ENCODE data around the gene ANGPTL3.
"Not testable (repeated sequence)": the region's sequence is repeated elsewhere in the genome, so short reads cannot be mapped to it uniquely, and the experiment has no call there.

ANGPTL3 gene, protein sequence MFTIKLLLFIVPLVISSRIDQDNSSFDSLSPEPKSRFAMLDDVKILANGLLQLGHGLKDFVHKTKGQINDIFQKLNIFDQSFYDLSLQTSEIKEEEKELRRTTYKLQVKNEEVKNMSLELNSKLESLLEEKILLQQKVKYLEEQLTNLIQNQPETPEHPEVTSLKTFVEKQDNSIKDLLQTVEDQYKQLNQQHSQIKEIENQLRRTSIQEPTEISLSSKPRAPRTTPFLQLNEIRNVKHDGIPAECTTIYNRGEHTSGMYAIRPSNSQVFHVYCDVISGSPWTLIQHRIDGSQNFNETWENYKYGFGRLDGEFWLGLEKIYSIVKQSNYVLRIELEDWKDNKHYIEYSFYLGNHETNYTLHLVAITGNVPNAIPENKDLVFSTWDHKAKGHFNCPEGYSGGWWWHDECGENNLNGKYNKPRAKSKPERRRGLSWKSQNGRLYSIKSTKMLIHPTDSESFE

DNA sequence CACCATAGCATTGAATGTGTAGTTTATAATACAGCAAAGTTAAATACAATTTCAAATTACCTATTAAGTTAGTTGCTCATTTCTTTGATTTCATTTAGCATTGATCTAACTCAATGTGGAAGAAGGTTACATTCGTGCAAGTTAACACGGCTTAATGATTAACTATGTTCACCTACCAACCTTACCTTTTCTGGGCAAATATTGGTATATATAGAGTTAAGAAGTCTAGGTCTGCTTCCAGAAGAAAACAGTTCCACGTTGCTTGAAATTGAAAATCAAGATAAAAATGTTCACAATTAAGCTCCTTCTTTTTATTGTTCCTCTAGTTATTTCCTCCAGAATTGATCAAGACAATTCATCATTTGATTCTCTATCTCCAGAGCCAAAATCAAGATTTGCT lies at the start of gene ANGPTL3:
Gene ANGPTL3, plus strand, starts transcription at position 240 of the 400 bp plus-strand sequence. Its CDS starts 47 bp downstream, at position 287.
- Mint-ChIP-seq H3K27ac (no peak within 1 kb of the TSS), H3K27me3 (no peaks in the 10 kb centered on the region), H3K9me3 (no peaks in the 10 kb centered on the region), H3K36me3 (peaks cover 4% of the 10 kb centered on the region), H3K4me3 (no peak within 1 kb of the TSS), H3K4me1 (peaks cover 3% of the 10 kb centered on the region)
- DNase-seq (ENCODE audit: low spot score in 2 of 2) (no peak), ATAC-seq (ENCODE audit: low read depth) (no peak)

DNA sequence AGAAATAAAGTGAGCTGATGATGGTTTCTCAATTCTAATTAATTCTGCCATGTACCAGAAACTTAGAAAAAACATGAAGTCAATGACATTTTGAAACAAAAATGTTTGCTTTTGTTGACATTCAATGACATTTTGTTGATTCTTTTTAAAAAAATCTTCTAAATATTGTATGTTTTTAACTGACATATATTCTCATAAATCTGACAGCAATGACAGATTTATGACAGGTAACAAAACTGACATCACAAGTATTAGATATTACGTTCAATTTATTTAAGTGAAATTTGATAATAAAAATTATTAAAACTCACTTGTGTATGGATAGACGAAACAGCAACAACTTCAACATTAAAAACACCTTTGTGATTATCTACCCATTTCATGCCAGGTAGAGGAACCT lies 36.0 kb upstream of the ANGPTL3 start:
- Mint-ChIP-seq H3K4me1 (peaks cover 14% of the 10 kb centered on the region), H3K27ac (no peak overlapping the region), H3K36me3 (peaks cover 22% of the 10 kb centered on the region), H3K9me3 (no peaks in the 10 kb centered on the region), H3K27me3 (no peaks in the 10 kb centered on the region), H3K4me3 (no peak overlapping the region)
- no peak for DNase-seq (ENCODE audit: low spot score in 2 of 2)
- no peak for ATAC-seq (ENCODE audit: low read depth)

DNA sequence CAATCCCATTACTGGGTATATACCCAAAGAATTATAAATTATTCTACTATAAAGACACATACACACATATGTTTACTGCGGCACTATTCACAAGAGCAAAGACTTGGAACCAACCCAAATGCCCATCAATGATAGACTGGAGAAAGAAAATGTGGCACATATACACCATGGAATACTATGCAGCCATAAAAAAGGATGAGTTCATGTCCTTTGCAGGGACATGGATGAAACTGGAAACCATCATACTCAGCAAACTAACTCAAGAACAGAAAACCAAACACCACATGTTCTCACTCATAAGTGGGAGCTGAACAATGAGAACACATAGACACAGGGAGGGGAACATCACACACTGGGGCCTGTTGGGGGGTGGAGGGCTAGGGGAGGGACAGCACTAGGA lies 30.1 kb upstream of the ANGPTL3 start:
- not testable (repeated sequence) for H3K4me3 Mint-ChIP-seq; ATAC-seq (ENCODE audit: low read depth); H3K27me3 Mint-ChIP-seq; DNase-seq (ENCODE audit: low spot score in 2 of 2); H3K27ac Mint-ChIP-seq
- H3K36me3 Mint-ChIP-seq = peaks cover 43% of the 10 kb centered on the region
- H3K4me1 Mint-ChIP-seq = peaks cover 14% of the 10 kb centered on the region
- peaks cover 12% of the 10 kb centered on the region for H3K9me3 Mint-ChIP-seq

DNA sequence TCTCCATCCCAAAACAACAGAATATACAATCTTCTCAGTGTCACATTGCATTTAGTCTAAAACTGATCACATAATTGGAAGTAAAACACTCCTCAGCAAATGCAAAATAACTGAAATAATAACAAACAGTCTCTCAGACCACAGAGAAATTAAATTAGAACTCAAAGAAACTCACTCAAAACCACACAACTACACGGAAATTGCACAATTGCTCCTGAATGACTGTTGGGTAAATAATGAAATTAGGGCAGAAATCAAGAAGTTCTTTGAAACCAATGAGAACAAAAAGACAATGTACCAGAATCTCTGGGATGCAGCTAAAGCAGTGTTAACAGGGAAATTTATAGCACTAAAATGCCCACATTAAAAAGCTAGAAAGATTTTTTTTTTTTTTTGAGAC lies 29.4 kb upstream of the ANGPTL3 start:
- not testable (repeated sequence) for H3K27ac Mint-ChIP-seq; DNase-seq (ENCODE audit: low spot score in 2 of 2); H3K4me3 Mint-ChIP-seq; ATAC-seq (ENCODE audit: low read depth); H3K27me3 Mint-ChIP-seq
- Mint-ChIP-seq H3K4me1 (peaks cover 14% of the 10 kb centered on the region), H3K36me3 (peaks cover 43% of the 10 kb centered on the region), H3K9me3 (peaks cover 12% of the 10 kb centered on the region)

DNA sequence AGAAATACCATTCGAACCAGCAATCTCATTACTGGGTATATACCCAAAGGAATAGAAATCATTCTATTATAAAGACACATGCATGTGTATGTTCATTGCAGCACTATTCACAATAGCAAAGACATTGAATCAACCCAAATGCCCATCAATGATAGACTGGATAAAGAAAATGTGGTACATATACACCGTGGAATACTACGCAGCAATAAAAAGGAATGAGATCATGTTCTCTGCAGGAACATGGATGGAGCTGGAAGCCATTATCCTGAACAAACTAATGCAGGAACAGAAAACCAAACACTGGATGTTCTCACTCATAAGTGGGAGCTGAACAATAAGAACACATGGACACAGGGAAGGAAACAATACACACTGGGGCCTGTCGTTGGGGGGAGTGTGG lies 25.8 kb upstream of the ANGPTL3 start:
- not testable (repeated sequence) for H3K27me3 Mint-ChIP-seq; H3K27ac Mint-ChIP-seq; H3K4me3 Mint-ChIP-seq; DNase-seq (ENCODE audit: low spot score in 2 of 2); H3K4me1 Mint-ChIP-seq; ATAC-seq (ENCODE audit: low read depth)
- peaks cover 12% of the 10 kb centered on the region for H3K9me3 Mint-ChIP-seq
- peaks cover 47% of the 10 kb centered on the region for H3K36me3 Mint-ChIP-seq

DNA sequence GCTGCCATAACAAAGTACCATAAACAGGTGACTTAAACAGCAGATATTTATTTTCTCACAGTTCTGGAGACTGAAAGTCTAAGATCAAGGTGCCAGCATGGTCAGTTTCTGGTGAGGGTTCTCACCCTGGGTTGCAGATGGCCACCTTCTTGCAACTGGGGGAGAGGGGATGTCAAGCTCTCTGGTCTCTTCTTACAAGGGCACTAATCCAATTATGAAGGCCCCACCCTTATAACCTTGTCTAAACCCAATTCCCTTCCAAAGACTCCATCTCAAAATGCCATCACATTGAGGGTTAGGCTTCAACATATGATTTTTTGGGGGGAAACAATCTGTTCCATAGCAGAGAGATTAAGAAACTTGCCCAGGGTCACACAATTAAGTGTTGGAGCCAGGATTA lies 24.8 kb upstream of the ANGPTL3 start:
- ATAC-seq (ENCODE audit: low read depth) = no peak
- Mint-ChIP-seq H3K4me3 (no peak overlapping the region), H3K9me3 (peaks cover 12% of the 10 kb centered on the region), H3K27me3 (no peaks in the 10 kb centered on the region), H3K4me1 (no peaks in the 10 kb centered on the region), H3K27ac (no peak overlapping the region), H3K36me3 (peaks cover 44% of the 10 kb centered on the region)
- DNase-seq (ENCODE audit: low spot score in 2 of 2) = no peak

DNA sequence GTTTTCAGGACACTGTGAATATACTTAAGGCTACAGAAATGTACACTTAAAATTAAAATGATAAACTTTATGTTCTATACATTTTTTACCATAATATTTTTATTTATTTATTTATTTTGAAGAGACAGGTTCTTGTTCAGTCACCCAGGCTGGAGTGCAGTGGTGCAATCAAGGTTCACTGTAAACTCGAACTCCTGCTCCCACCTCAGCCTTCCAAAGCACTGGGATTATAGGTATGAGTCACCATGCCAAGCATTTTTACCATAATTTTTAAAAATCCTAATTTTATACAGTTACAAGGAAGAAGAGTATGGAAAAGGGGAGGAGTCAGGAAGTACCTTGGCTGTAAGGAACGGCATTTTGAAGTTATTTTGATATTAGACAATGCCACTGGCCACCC lies 23.6 kb upstream of the ANGPTL3 start:
- Mint-ChIP-seq H3K4me3 (no peak overlapping the region), H3K27ac (no peak overlapping the region), H3K36me3 (peaks cover 37% of the 10 kb centered on the region), H3K27me3 (no peaks in the 10 kb centered on the region), H3K9me3 (peaks cover 7% of the 10 kb centered on the region), H3K4me1 (no peaks in the 10 kb centered on the region)
- no peak for ATAC-seq (ENCODE audit: low read depth)
- DNase-seq (ENCODE audit: low spot score in 2 of 2) = no peak

DNA sequence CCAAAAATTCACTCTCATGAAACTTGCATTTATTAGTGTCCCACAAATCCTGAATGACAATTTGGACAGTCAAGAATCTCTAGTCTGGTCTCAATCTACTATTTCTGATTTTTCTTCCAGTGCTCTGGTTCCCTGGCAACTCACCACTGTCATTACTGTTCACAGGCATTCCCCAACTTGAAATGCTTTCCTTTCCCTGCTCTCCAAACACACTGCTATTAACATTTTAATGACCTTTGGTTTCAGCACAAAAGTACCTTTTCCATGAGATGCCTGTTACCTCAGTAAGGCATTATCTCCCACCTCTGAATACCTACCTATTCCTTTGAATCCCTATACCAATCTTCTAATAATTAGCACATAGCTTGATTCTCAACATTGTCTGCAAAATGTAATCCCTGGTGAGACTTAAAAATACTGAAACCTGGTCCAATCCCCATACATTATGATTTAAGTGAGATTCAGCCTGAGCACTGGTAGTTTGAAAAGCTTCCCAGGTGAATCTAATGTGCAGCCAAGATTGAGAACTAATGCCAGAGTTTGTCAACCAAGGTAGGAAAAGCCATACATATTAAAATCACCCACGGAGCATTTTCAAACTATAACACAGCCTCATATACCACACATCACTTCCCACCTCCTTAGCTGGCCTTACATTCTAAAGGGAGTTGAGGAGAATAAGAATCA lies 11.7 kb upstream of the ANGPTL3 start:
- ATAC-seq (ENCODE audit: low read depth) (no peak), DNase-seq (ENCODE audit: low spot score in 2 of 2) (no peak)
- no peaks in the 10 kb centered on the region for H3K4me1 Mint-ChIP-seq
- peaks cover 19% of the 10 kb centered on the region for H3K36me3 Mint-ChIP-seq
- H3K27ac Mint-ChIP-seq = no peak overlapping the region
- peaks cover 2% of the 10 kb centered on the region for H3K9me3 Mint-ChIP-seq
- no peaks in the 10 kb centered on the region for H3K27me3 Mint-ChIP-seq
- H3K4me3 Mint-ChIP-seq = no peak overlapping the region

DNA sequence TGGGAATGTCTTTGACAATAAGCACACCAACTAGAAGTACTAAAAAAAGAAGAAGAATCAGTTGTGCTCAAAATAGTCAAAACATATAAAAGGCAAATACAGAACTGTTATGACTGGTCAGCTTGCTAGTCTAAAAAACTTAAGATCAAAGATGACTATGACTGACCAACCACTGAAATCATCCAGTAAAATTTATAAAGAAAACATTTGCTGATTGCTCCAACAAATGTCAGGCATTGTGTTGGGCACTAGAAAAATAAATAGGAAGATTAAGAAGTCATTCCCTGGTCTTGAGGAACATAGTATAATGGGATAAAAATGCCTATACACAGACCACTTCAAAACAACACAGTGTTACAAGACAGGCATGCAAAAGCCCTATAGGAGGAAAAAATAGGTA lies 9.3 kb upstream of the ANGPTL3 start:
- DNase-seq (ENCODE audit: low spot score in 2 of 2) = no peak
- Mint-ChIP-seq H3K4me3 (no peak overlapping the region), H3K27ac (no peak overlapping the region), H3K9me3 (no peaks in the 10 kb centered on the region), H3K4me1 (no peaks in the 10 kb centered on the region), H3K27me3 (no peaks in the 10 kb centered on the region), H3K36me3 (peaks cover 13% of the 10 kb centered on the region)
- no peak for ATAC-seq (ENCODE audit: low read depth)

DNA sequence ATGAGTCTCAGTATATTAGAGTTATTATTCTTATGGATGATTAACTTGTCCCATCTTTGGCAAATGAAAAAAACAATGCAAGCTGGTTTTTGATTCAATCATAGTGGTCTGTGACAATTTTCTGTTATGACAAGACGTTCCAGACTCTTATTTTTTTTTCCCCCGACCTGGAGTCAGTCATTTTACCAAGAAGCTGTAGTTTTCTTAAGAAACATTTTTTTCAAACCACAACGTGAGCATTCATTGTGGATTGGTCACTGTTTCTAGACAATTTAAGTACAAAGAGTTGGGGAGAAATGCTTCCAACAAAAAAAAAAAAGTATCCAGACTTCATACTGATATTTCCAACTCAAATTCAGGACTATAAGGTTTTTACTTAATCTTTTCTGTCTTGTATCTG lies 8.0 kb upstream of the ANGPTL3 start:
- no peaks in the 10 kb centered on the region for H3K27me3 Mint-ChIP-seq
- H3K9me3 Mint-ChIP-seq = no peaks in the 10 kb centered on the region

DNA sequence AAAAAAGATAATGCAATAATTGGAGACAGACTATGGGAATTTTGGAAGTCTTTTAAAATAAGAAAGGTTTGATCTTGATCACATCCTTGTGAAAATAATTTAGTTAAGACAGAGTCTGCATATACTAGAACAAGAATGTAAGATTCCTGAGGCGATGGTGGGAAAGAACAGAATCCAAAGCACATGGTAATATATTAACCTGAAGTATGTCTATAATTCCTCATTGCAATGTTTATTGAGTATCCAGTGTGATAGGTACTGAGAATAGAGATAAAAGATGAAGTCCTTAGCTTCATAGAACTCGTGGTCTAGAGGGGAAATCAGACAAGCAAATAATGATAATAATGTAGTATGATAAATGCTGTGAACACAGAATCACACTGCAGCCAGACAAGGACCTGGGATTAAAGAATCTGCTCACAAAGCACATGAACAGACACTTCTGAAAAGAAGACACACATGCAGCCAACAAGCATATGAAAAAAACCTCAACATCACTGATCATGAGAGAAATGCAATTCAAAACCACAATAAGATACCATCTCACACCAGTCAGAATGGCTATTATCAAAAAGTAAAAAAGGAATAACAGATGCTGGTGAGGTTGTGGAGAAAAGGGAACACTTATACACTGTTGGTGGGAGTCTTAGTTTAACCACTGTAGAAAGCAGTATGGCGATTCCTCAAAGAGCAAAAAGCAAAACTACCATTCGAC lies 6.9 kb upstream of the ANGPTL3 start:
- no peaks in the 10 kb centered on the region for H3K9me3 Mint-ChIP-seq
- no peaks in the 10 kb centered on the region for H3K4me1 Mint-ChIP-seq
- ATAC-seq (ENCODE audit: low read depth) (no peak), DNase-seq (ENCODE audit: low spot score in 2 of 2) (no peak)
- no peak overlapping the region for H3K27ac Mint-ChIP-seq
- H3K36me3 Mint-ChIP-seq = peaks cover 12% of the 10 kb centered on the region
- no peak overlapping the region for H3K4me3 Mint-ChIP-seq
- H3K27me3 Mint-ChIP-seq = no peaks in the 10 kb centered on the region

More for the DNA sequence above, 8.0 kb upstream of the ANGPTL3 start:
- Mint-ChIP-seq H3K4me3 (no peak overlapping the region), H3K4me1 (no peaks in the 10 kb centered on the region), H3K36me3 (peaks cover 13% of the 10 kb centered on the region), H3K27ac (no peak overlapping the region)
- no peak for DNase-seq (ENCODE audit: low spot score in 2 of 2)
- no peak for ATAC-seq (ENCODE audit: low read depth)

DNA sequence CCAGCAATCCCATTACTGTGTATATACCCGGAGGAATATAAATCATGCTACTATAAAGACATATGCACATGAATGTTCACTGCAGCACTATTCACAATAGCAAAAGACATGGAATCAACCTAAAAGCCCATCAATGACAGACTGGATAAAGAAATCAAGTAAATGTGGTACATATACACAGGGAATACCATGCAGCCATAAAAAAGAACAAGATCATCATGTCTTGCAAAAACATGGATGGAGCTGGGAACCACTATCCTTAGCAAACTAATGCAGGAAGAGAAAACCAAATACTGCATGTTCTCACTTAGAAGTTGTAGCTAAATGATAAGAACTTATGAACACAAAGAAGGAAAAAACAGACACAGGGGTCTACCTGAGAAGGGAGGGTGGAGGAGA lies 6.4 kb upstream of the ANGPTL3 start:
- ATAC-seq (ENCODE audit: low read depth) (no peak), DNase-seq (ENCODE audit: low spot score in 2 of 2) (no peak)
- Mint-ChIP-seq H3K4me1 (no peaks in the 10 kb centered on the region), H3K36me3 (peaks cover 6% of the 10 kb centered on the region), H3K4me3 (no peak overlapping the region), H3K27me3 (no peaks in the 10 kb centered on the region), H3K27ac (no peak overlapping the region), H3K9me3 (no peaks in the 10 kb centered on the region)

DNA sequence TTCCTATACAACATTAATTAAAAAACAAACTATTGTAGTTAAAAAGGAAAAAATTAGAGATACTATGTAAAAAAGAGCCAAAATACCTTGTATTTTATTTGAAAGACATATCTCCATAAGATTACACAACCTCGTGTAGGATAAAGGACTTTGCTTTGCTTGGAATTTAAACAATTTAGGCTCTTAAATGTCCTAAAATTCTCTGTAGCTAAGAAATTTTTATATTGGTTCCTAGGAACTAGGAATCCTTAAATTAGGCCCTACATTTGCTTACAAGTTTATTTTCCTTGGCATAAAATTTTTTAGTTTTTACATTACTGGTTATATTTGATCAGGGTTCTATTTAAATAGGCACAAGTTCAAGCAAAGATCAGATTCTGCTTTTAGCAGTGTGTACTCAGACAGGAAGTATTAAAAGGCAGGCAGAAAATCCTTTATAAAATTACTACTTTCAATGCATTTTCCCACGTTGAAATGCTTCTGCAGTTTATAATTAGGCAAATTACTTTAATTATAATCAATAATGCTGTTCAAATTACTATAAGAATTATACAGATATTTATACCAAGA lies 3.4 kb upstream of the ANGPTL3 start:
- Mint-ChIP-seq H3K27me3 (no peaks in the 10 kb centered on the region), H3K4me3 (no peak overlapping the region), H3K9me3 (no peaks in the 10 kb centered on the region), H3K36me3 (peaks cover 8% of the 10 kb centered on the region), H3K27ac (no peak overlapping the region), H3K4me1 (no peaks in the 10 kb centered on the region)
- DNase-seq (ENCODE audit: low spot score in 2 of 2) = no peak
- no peak for ATAC-seq (ENCODE audit: low read depth)

DNA sequence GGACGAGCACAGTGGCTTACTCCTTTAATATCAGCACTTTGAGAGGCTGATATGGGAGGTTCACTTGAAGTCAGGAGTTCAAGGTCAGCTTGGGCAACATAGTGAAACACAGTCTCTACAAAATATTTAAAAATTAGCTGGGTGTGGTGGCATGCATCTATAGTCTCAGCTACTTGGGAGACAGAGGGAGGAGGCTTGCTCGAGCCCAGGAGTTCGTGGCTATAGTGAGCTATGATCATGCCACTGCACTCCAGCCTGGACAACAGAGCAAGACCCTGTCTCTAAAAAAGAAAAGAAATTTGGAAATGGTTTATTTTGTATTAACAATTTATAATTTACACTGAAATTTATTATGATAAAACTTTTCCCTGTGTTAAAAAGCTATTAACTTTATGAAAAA lies 1.7 kb upstream of the ANGPTL3 start:
- Mint-ChIP-seq H3K9me3 (no peaks in the 10 kb centered on the region), H3K36me3 (peaks cover 6% of the 10 kb centered on the region), H3K4me1 (peaks cover 3% of the 10 kb centered on the region), H3K4me3 (no peak overlapping the region), H3K27ac (no peak overlapping the region), H3K27me3 (no peaks in the 10 kb centered on the region)
- ATAC-seq (ENCODE audit: low read depth) (no peak), DNase-seq (ENCODE audit: low spot score in 2 of 2) (no peak)

Data from memory B cell (primary cell).